NCI-H2081 (cell line): ENCODE measurements around the gene XCR1.
"Not testable (repeated sequence)": the region's sequence is repeated elsewhere in the genome, so short reads cannot be mapped to it uniquely, and the experiment has no call there.

ENCODE experiments used
- DNase-seq, 2 experiments: peaks; one replicate each; lab custom pipeline; 2025; lab: John Stamatoyannopoulos, UW

XCR1 gene

GRCh38 chr3:46006238-46007032 is 20.8 kb downstream of the XCR1 start:
- DNase-seq, result no peak

- DNase-seq, result not testable (repeated sequence)
Measured at GRCh38 chr3:46003706-46004105, 23.6 kb downstream of the XCR1 start.

- DNase-seq, result no peak
Measured at GRCh38 chr3:46001178-46001577, 26.1 kb downstream of the XCR1 start.

- DNase-seq, result no peak
Measured at GRCh38 chr3:45997942-45998341, 29.3 kb downstream of the XCR1 start.

GRCh38 chr3:45997499-45997898 is 29.8 kb downstream of the XCR1 start:
- DNase-seq, result not testable (repeated sequence)

GRCh38 chr3:45995236-45996192 is 31.8 kb downstream of the XCR1 start, which contains the start of gene FYCO1:
Gene FYCO1, minus strand, starts transcription at chr3:45995824. Its CDS starts 10,914 bp downstream, at chr3:45984910.
- DNase-seq, result peak; percentile 75 to 86

- peak in 1 of 2 experiments; percentile 8 for DNase-seq
Measured at GRCh38 chr3:45994419-45995235, 32.7 kb downstream of the XCR1 start.

- DNase-seq, result no peak
Measured at GRCh38 chr3:45993421-45994027, 33.8 kb downstream of the XCR1 start.

GRCh38 chr3:45992821-45993221 is 34.5 kb downstream of the XCR1 start:
- no peak for DNase-seq

GRCh38 chr3:45992133-45992729 is 35.1 kb downstream of the XCR1 start:
- DNase-seq, result no peak

GRCh38 chr3:45991341-45991740 is 35.9 kb downstream of the XCR1 start:
- DNase-seq, result no peak

- DNase-seq, result no peak
Measured at GRCh38 chr3:45990181-45990580, 37.1 kb downstream of the XCR1 start.

GRCh38 chr3:45988804-45989203 is 38.5 kb downstream of the XCR1 start:
- DNase-seq, result no peak

- no peak for DNase-seq
Measured at GRCh38 chr3:45988362-45988761, 38.9 kb downstream of the XCR1 start.

GRCh38 chr3:45987368-45988291 is 39.7 kb downstream of the XCR1 start:
- no peak for DNase-seq

GRCh38 chr3:45986303-45986982 is 40.8 kb downstream of the XCR1 start:
- DNase-seq, result peak in 1 of 2 experiments; percentile 33

- DNase-seq, result no peak
Measured at GRCh38 chr3:45985532-45986302, 41.6 kb downstream of the XCR1 start.
